Epithelial cell of umbilical artery (primary cell): ENCODE data around the gene CCDC185. TPM values are rescaled to one million over a fixed set of nuclear protein-coding genes. Genes with fewer than 3 reads are reported as not detected.

Experiments
- total RNA-seq: library from RNA; depleted of rRNA; stranded (reverse); fragments of >200 nt; gene quantifications from 2 replicates; pipeline ENCODE4 v1.2.3, GENCODE V29; 2014

The CCDC185 gene
- under 0.01 TPM in 1 of 2 replicates, not detected in the other for total RNA-seq

DNA sequence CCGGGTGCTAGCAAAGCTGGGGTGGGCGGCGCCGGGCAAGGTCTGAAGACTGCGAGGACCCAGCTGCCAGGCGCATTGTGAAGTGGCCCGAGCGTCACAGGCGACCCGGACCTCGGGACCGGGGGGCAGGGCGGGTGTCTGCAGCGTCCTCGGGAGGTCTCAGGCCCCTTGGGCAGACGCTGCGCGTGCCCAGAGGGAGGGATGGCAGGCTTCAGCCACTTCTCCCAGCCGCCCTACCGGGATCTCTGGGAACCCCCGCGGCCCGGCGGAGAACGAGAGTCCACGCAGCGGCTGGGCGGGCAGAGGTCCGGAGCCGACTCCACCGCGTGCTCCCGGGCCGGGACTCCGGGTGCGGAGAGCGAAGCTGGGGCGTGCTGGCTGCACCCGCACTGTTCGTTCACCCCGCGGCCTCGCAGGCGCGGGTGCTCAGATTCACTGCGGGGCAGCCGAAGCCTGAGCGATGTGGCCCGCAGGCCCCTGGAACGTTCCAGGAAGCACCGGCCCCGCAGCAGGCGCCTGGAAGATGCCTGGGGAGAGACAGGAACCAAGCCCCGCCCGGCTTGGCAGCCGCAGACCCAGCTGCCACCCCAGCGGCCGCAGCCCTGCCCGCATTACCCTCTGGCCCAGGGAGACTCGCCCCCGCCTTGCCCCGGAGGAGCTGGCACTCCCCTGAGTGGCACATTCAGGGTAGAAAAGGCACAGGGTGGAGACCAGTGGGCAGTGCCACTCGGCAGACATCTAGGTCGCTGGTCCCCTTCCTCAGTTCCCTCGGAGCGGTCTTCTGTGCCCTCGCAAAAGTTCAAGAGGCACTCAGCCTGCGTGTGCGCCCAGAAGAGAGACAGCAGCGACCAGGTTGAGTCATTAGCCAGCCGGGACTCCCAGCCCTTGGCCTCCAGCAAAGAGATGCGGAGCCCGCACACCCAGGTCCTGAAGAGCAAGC is at the start of gene CCDC185:
Gene CCDC185, plus strand, starts transcription at position 141 of the 940 bp plus-strand sequence. Its CDS starts 61 bp downstream, at position 202.

DNA sequence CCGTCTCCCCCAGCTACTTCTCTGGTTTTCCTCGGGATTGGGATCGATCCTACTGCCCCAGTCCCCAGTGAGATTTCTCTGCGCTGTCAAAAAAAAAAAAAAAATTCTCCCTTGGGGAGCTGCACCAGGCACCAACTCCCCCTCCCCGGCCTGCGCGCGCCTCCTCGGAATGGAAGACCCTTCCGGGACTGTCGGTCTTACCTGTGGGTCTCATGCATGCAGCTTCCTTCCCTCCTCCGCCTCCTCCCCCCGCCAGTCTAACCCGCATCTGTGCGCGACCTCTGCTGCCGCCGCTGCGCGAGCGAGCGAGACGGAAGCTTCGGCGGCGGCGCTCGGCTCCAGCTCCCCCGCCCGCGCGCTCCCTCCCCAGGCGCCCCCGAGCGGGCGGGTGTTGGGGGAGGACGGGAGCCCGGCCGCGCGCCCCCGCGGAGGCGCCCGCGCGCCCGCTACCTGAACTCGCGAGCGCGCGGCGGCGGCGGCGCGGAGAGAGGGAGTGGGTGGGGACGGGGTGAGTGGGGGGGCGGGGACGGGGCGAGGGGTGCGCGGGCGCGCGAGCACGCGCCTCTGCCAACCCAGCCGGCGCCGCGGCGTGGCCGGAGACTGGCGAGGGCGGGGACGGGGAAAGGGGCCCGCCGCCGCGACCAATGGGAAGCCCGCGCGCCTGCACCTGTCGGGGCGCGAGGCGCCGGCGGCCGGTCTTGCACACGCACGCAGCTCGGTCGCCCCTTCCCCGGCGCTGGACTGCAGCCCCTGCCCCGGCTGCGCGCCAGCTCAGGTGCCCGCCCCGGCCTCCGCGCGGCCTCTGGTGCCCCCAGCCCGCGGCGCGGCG is 29.1 kb upstream of the CCDC185 start, which contains the start of gene SUSD4:
Gene SUSD4, minus strand, starts transcription at position 321 of the 829 bp plus-strand sequence. CDS start 751 bp downstream, outside the sequence.

Other genes with a start within 250 kb of the CCDC185 start
- 0.32 TPM in 1 of 2 replicates, not detected in the other for gene SUSD4, start 29.2 kb upstream of the CCDC185 start, total RNA-seq